K562 (cell line): Measurements from ENCODE around the gene SP6. TPM values are rescaled to one million over a fixed set of nuclear protein-coding genes. Genes with fewer than 3 reads are reported as not detected.

ENCODE experiments used
- ARID1B ChIP-seq: fragments of 450-650 bp; IDR thresholded peaks from 2 replicates; pipeline ENCODE4 v1.6.1; 2016; ENCODE audit warnings: antibody characterized with exemption, mild to moderate bottlenecking, inconsistent platforms
- BDP1 ChIP-seq: IDR thresholded peaks from 3 replicates; pipeline ENCODE4 v1.6.1; 2011; ENCODE audit not compliant: insufficient read length, insufficient read depth
- BMI1 ChIP-seq: fragments of 150-350 bp; IDR thresholded peaks from 2 replicates; pipeline ENCODE4 v1.6.1; 2014; ENCODE audit warnings: low read length
- CEBPB ChIP-seq: fragments of 450-650 bp; IDR thresholded peaks from 2 replicates; pipeline ENCODE4 v1.6.1; 2016; ENCODE audit warnings: missing genetic modification characterization, missing compliant biosample characterization
- CTBP1 ChIP-seq: fragments of 450-650 bp; IDR thresholded peaks from 2 replicates; pipeline ENCODE4 v1.6.1; 2016; ENCODE audit warnings: borderline replicate concordance
- ESRRA ChIP-seq: fragments of 450-650 bp; IDR thresholded peaks from 2 replicates; pipeline ENCODE4 v1.6.1; 2014; ENCODE audit warnings: low read depth, mild to moderate bottlenecking, moderate library complexity, borderline replicate concordance
- FOSL1 ChIP-seq: fragments of 200-800 bp; sonication (Bioruptor generic); conservative IDR thresholded peaks from 2 replicates; pipeline ENCODE4 v1.6.1; 2016; ENCODE audit warnings: missing genetic modification characterization, missing compliant biosample characterization
- FOXJ2 ChIP-seq: fragments of 200-800 bp; sonication (Bioruptor generic); IDR thresholded peaks from 2 replicates; pipeline ENCODE4 v1.6.1; 2016; ENCODE audit warnings: missing genetic modification characterization, missing compliant biosample characterization
- GATA2 ChIP-seq: sonication (generic); formaldehyde crosslinking; IDR thresholded peaks from 2 replicates; pipeline ENCODE4 v1.4.0; 2020; ENCODE audit warnings: mild to moderate bottlenecking, missing genetic modification reagents
- GATAD2B ChIP-seq: fragments of 450-650 bp; IDR thresholded peaks from 2 replicates; pipeline ENCODE4 v1.6.1; 2017; ENCODE audit warnings: mild to moderate bottlenecking, borderline replicate concordance
- HIVEP1 ChIP-seq: fragments of 250-450 bp; sonication (Bioruptor Pico); IDR thresholded peaks from 2 replicates; pipeline ENCODE4 v1.4.0; 2020; ENCODE audit warnings: mild to moderate bottlenecking
- JUND ChIP-seq, 2 experiments: IDR thresholded peaks; 2 replicates in 1 of 2; 3 replicates in 1 of 2; pipeline ENCODE4 v1.6.1; 2011; ENCODE audit warnings: borderline replicate concordance in 2 of 2, low read depth in 2 of 2, low read length in 2 of 2, improper control_type of control experiment in 1 of 2, missing biosample characterization in 1 of 2, missing genetic modification characterization in 1 of 2, missing genetic modification reagents in 1 of 2
- MAZ ChIP-seq, 2 experiments: fragments of 450-650 bp in 1 of 2; sonication (generic) in 1 of 2; formaldehyde crosslinking; IDR thresholded peaks in 1 of 2; conservative IDR thresholded peaks in 1 of 2; 2 replicates each; pipeline versions ENCODE4 v1.4.0 to v1.5.0; 2020; ENCODE audit warnings: mild to moderate bottlenecking in 1 of 2, missing genetic modification reagents in 1 of 2
- MYC ChIP-seq, 2 experiments: fragments of 250-450 bp in 1 of 2; sonication (Bioruptor Pico) in 1 of 2; IDR thresholded peaks; 2 replicates each; pipeline versions ENCODE4 v1.5.1 to v1.6.1; 2012 to 2021; ENCODE audit warnings: low read depth in 2 of 2, borderline replicate concordance in 1 of 2, improper control_type of control experiment in 1 of 2, low read length in 1 of 2, mild to moderate bottlenecking in 1 of 2, moderate library complexity in 1 of 2
- RCOR1 ChIP-seq, 2 experiments: IDR thresholded peaks; 2 replicates each; pipeline ENCODE4 v1.6.1; 2012; ENCODE audit warnings: low read depth in 2 of 2, low read length in 2 of 2, borderline replicate concordance in 1 of 2, improper control_type of control experiment in 1 of 2
- SMAD3 ChIP-seq: fragments of 450-650 bp; formaldehyde crosslinking; conservative IDR thresholded peaks from 2 replicates; pipeline ENCODE4 v1.4.0; 2020; ENCODE audit warnings: mild to moderate bottlenecking
- TBL1XR1 ChIP-seq, 2 experiments: IDR thresholded peaks; 2 replicates each; pipeline ENCODE4 v1.6.1; 2012; ENCODE audit warnings: improper control_type of control experiment in 2 of 2, low read length in 2 of 2, mild to moderate bottlenecking in 1 of 2
- WHSC1 ChIP-seq: IDR thresholded peaks from one replicate; pipeline ENCODE4 v1.6.1; 2012; ENCODE audit warnings: low read length, control low read depth, inconsistent platforms
- ZKSCAN3 ChIP-seq: fragments of 250-450 bp; sonication (Bioruptor Pico); IDR thresholded peaks from 2 replicates; pipeline ENCODE4 v1.4.0; 2020
- ZNF699 ChIP-seq: fragments of 250-450 bp; sonication (Bioruptor Pico); IDR thresholded peaks from 2 replicates; pipeline ENCODE4 v1.8.0; 2021; ENCODE audit warnings: mild to moderate bottlenecking, moderate library complexity; ENCODE audit not compliant: insufficient replicate concordance
- ZNF79 ChIP-seq: fragments of 250-450 bp; sonication (Bioruptor Pico); IDR thresholded peaks from 2 replicates; pipeline ENCODE4 v1.4.0; 2020; ENCODE audit warnings: low read depth, mild to moderate bottlenecking, moderate library complexity
- polyA plus RNA-seq, 8 experiments: library from polyadenylated mRNA; depleted of rRNA in 4 of 8; stranded (reverse) in 5 of 8; unstranded in 3 of 8; fragments of >200 nt; fragmentation: Nextera tagmentation in 2 of 8; fragmentation: Illumina TruSeq in 1 of 8; extraction: Ambion mirVana in 2 of 8; extraction: Trizol in 1 of 8; gene quantifications; 2 replicates each; pipeline versions ENCODE4 v1.2.1 to v1.2.3, GENCODE V29; 2011 to 2014; ENCODE audit warnings: inconsistent platforms in 1 of 8, missing spikeins in 1 of 8
- total RNA-seq, 7 experiments: library from RNA; depleted of rRNA in 6 of 7; stranded (reverse); fragments of >200 nt in 6 of 7; fragmentation: Illumina TruSeq in 2 of 7; extraction: Trizol in 2 of 7; gene quantifications; 2 replicates each; pipeline versions ENCODE4 v1.2.1 to v1.2.3, GENCODE V29; 2011 to 2021; ENCODE audit warnings: low replicate concordance in 1 of 7
- TF ChIP-seq, protein P1 (sequence below): fragments of 450-650 bp; formaldehyde crosslinking; IDR thresholded peaks from 2 replicates; pipeline ENCODE4 v1.4.0; 2022; ENCODE audit warnings: mild to moderate bottlenecking, moderate library complexity
- TF ChIP-seq, protein P2 (sequence below), 2 experiments: fragments of 450-650 bp; conservative IDR thresholded peaks; 2 replicates each; pipeline ENCODE4 v1.6.1; 2017; ENCODE audit warnings: mild to moderate bottlenecking in 2 of 2, moderate library complexity in 2 of 2
- TF ChIP-seq, protein P3 (sequence below): fragments of 450-650 bp; IDR thresholded peaks from 2 replicates; pipeline ENCODE4 v1.6.1; 2017; ENCODE audit warnings: antibody characterized with exemption

The SP6 gene
- total and polyA plus RNA-seq, 9 of the 15 experiments (the other 6 are each of a cell fraction or from before 2014, with no cell fraction given) = 0.11 to 7.9 (median 2.2) TPM

DNA sequence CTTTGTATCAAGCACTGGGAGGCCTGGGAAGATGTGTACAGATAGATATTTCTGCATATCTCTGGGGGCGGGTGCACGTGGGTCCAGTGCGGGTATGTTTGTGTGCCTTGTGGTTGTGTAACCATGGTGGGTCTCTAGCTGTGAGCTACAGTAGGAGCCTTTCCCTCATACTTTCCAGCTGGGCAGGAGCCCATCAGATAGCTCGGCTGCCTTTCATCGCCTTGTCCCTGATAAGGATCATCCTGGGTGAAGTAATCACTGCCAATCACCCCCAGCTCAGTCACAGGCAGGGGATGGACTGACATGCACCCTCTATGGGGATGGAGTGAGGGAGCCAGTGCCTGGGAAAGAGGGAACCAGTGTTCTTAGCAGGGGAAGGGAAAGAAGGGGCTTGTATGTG, 6.7 kb downstream of the SP6 start (continued):
- TF ChIP-seq MYC (IDR thresholded peaks at IDR 0.05; ENCODE audit: low read depth, low read length) = peak; percentile 24; the same call in 1 of the 2 replicates
- TF ChIP-seq MYC (CRISPR knock-in tag; IDR thresholded peaks at IDR 0.05; ENCODE audit: borderline replicate concordance, low read depth) = no peak
- TF ChIP-seq MAZ (CRISPR knock-in tag; conservative IDR thresholded peaks at IDR 0.05 in 1 of 2, IDR thresholded peaks at IDR 0.05 in 1 of 2) = peak in 1 of 2 experiments; percentile 47; a peak in 1 of 4 replicates
- no peak for TF ChIP-seq BDP1
- no peak for TF ChIP-seq ZNF699 (CRISPR knock-in tag)
- TF ChIP-seq CTBP1 = peak; percentile 84
- TF ChIP-seq, protein P1, sequence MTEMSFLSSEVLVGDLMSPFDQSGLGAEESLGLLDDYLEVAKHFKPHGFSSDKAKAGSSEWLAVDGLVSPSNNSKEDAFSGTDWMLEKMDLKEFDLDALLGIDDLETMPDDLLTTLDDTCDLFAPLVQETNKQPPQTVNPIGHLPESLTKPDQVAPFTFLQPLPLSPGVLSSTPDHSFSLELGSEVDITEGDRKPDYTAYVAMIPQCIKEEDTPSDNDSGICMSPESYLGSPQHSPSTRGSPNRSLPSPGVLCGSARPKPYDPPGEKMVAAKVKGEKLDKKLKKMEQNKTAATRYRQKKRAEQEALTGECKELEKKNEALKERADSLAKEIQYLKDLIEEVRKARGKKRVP (CRISPR knock-in tag) = peak; percentile 39; the same call in 1 of the 2 replicates
- TF ChIP-seq GATA2 (CRISPR knock-in tag) = peak; percentile 40; the same call in 1 of the 2 replicates
- peak; percentile 67 for TF ChIP-seq ARID1B
- TF ChIP-seq ZKSCAN3 (CRISPR knock-in tag) = no peak
- TF ChIP-seq HIVEP1 (CRISPR knock-in tag) = no peak
- TF ChIP-seq FOXJ2 (tag) = peak; percentile 98
- TF ChIP-seq TBL1XR1 (IDR thresholded peaks at IDR 0.05; ENCODE audit: low read length in 2 of 2) = 0 out of 4 replicates have a peak, but pooled peaks of 1 of the 2 experiments have one; percentile 20
- TF ChIP-seq GATAD2B = no peak
- TF ChIP-seq, protein P2, sequence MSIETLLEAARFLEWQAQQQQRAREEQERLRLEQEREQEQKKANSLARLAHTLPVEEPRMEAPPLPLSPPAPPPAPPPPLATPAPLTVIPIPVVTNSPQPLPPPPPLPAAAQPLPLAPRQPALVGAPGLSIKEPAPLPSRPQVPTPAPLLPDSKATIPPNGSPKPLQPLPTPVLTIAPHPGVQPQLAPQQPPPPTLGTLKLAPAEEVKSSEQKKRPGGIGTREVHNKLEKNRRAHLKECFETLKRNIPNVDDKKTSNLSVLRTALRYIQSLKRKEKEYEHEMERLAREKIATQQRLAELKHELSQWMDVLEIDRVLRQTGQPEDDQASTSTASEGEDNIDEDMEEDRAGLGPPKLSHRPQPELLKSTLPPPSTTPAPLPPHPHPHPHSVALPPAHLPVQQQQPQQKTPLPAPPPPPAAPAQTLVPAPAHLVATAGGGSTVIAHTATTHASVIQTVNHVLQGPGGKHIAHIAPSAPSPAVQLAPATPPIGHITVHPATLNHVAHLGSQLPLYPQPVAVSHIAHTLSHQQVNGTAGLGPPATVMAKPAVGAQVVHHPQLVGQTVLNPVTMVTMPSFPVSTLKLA (conservative IDR thresholded peaks at IDR 0.05) = peak in 1 of 2 experiments; percentile 24; a peak in 1 of 4 replicates
- TF ChIP-seq, protein P3, sequence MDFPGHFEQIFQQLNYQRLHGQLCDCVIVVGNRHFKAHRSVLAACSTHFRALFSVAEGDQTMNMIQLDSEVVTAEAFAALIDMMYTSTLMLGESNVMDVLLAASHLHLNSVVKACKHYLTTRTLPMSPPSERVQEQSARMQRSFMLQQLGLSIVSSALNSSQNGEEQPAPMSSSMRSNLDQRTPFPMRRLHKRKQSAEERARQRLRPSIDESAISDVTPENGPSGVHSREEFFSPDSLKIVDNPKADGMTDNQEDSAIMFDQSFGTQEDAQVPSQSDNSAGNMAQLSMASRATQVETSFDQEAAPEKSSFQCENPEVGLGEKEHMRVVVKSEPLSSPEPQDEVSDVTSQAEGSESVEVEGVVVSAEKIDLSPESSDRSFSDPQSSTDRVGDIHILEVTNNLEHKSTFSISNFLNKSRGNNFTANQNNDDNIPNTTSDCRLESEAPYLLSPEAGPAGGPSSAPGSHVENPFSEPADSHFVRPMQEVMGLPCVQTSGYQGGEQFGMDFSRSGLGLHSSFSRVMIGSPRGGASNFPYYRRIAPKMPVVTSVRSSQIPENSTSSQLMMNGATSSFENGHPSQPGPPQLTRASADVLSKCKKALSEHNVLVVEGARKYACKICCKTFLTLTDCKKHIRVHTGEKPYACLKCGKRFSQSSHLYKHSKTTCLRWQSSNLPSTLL = no peak
- peak in 1 of 2 experiments; percentile 58; a peak in 2 of 4 replicates for TF ChIP-seq RCOR1 (IDR thresholded peaks at IDR 0.05; ENCODE audit: borderline replicate concordance in 1 of 2, low read depth in 2 of 2, low read length in 2 of 2)
- peak; percentile 39; the same call in 1 of the 2 replicates for TF ChIP-seq JUND (IDR thresholded peaks at IDR 0.05; ENCODE audit: borderline replicate concordance, low read depth, low read length)
- no peak; the same call in 2 of the 3 replicates for TF ChIP-seq JUND (tag; IDR thresholded peaks at IDR 0.05; ENCODE audit: borderline replicate concordance, low read depth, low read length)
- no peak for TF ChIP-seq WHSC1
- TF ChIP-seq SMAD3 (CRISPR knock-in tag) = peak; percentile 43; the same call in 1 of the 2 replicates
- TF ChIP-seq FOSL1 (tag) = peak; percentile 37; the same call in 1 of the 2 replicates
- TF ChIP-seq ESRRA = peak; percentile 25; the same call in 1 of the 2 replicates
- no peak for TF ChIP-seq ZNF79 (CRISPR knock-in tag)
- TF ChIP-seq CEBPB (tag) = peak; percentile 50
- no peak for TF ChIP-seq BMI1
